Activated CD8-positive, alpha-beta T cell treated with anti-CD3 and anti-CD28 coated beads for 36 hours (primary cell): ENCODE measurements around the gene GPX2. TPM values are rescaled to one million over a fixed set of nuclear protein-coding genes. Genes with fewer than 3 reads are reported as not detected.
"Not testable (repeated sequence)": the region's sequence is repeated elsewhere in the genome, so short reads cannot be mapped to it uniquely, and the experiment has no call there.

Source experiments
- ATAC-seq: fragments of 200-7000 bp; cut with Tn5 transposase; one replicate; pipeline ENCODE4 v1.10.0; 2021; ENCODE audit warnings: mild to moderate bottlenecking, moderate library complexity
- CTCF ChIA-PET: fragments of 350-600 bp; sonication (Branson Sonifier 250); formaldehyde crosslinking; loops from one replicate; lab custom pipeline; 2021; ENCODE audit warnings: antibody characterized with exemption; lab: Charles Lee
- POLR2A ChIA-PET: fragments of 350-600 bp; sonication (Branson Sonifier 250); formaldehyde crosslinking; loops from one replicate; lab custom pipeline; 2021; ENCODE audit warnings: antibody characterized with exemption; lab: Charles Lee
- DNase-seq: peaks from one replicate; pipeline ENCODE4 v3.0.0-alpha.2; 2020
- H3K27ac Mint-ChIP-seq: one replicate; pipeline ENCODE4 v1.8.0; 2021; ENCODE audit warnings: mild to moderate bottlenecking, mixed read lengths
- H3K27me3 Mint-ChIP-seq: one replicate; pipeline ENCODE4 v1.8.0; 2021; ENCODE audit warnings: mixed read lengths
- H3K36me3 Mint-ChIP-seq: one replicate; pipeline ENCODE4 v1.8.0; 2021; ENCODE audit warnings: low read depth, mixed read lengths
- H3K4me1 Mint-ChIP-seq: one replicate; pipeline ENCODE4 v1.8.0; 2021; ENCODE audit warnings: low read depth, mixed read lengths
- H3K4me3 Mint-ChIP-seq: one replicate; pipeline ENCODE4 v1.8.0; 2021; ENCODE audit warnings: mild to moderate bottlenecking, moderate library complexity, mixed read lengths
- H3K9me3 Mint-ChIP-seq: one replicate; pipeline ENCODE4 v1.8.0; 2021; ENCODE audit warnings: mixed read lengths
- CTCF ChIP-seq: fragments of 200-600 bp; IDR thresholded peaks from one replicate; pipeline ENCODE4 v1.8.0; 2022; ENCODE audit warnings: antibody characterized with exemption, mild to moderate bottlenecking
- intact Hi-C: fragments of 100-400 bp; cut with micrococcal nuclease; formaldehyde crosslinking; loops from one replicate; pipeline ENCODE4 v1.10.0; 2022
- total RNA-seq, 2 experiments: library from RNA; stranded (reverse); gene quantifications; one replicate each; pipeline ENCODE4 v1.2.3, GENCODE V29; 2021

Gene GPX2
- total RNA-seq, 2 experiments from 2014 or later: not detected

- intact Hi-C loops: no loop called here
- DNase-seq (no peak), ATAC-seq (no peak)
- Mint-ChIP-seq H3K27ac (peak overlapping the region; percentile 95), H3K27me3 (no peaks in the 10 kb centered on the region), H3K9me3 (peaks cover 2% of the 10 kb centered on the region), H3K4me3 (peak overlapping the region; percentile 79), H3K4me1 (peaks cover 61% of the 10 kb centered on the region), H3K36me3 (peaks cover 46% of the 10 kb centered on the region)
- CTCF ChIA-PET: interaction anchor here (1.0 to 1.5 kb wide), 2 partner anchors 65 to 93 kb away, joined by 3 to 4 read pairs; no protein-coding TSS in a partner anchor
- POLR2A ChIA-PET: interaction anchor here (1.0 to 1.7 kb wide), 2 partner anchors 12 to 13 kb away, joined by 3 to 7 read pairs; no protein-coding TSS in a partner anchor
- TF ChIP-seq CTCF: no peak
Measured at GRCh38 chr14:64915797-64916196, 26.7 kb downstream of the GPX2 start.

- ChIA-PET POLR2A (interaction anchor here (0.9 to 2.1 kb wide), 7 partner anchors 10 to 74 kb away, joined by 3 to 11 read pairs (median 6); partner anchors contain the start of gene FNTB), CTCF (interaction anchor here (0.9 to 1.5 kb wide), 7 partner anchors 9 to 72 kb away, joined by 3 to 5 read pairs (median 3); partner anchors contain the start of gene GPX2)
- H3K36me3 Mint-ChIP-seq: peaks cover 39% of the 10 kb centered on the region
- no peak for DNase-seq
- H3K27ac Mint-ChIP-seq: peak overlapping the region; percentile 95
- intact Hi-C loops: no loop called here
- no peaks in the 10 kb centered on the region for H3K27me3 Mint-ChIP-seq
- no peak for TF ChIP-seq CTCF
- H3K9me3 Mint-ChIP-seq: peaks cover 2% of the 10 kb centered on the region
- H3K4me1 Mint-ChIP-seq: peaks cover 55% of the 10 kb centered on the region
- ATAC-seq: no peak
- peak overlapping the region; percentile 79 for H3K4me3 Mint-ChIP-seq
Measured at GRCh38 chr14:64915029-64915424, 27.5 kb downstream of the GPX2 start.

GRCh38 chr14:64914237-64915028 is 28.1 kb downstream of the GPX2 start, which contains the start of gene CHURC1:
Gene CHURC1 (plus strand): TSS chr14:64914455. CDS start chr14:64914496, 41 bp downstream.
- Mint-ChIP-seq H3K9me3 (peaks cover 2% of the 10 kb centered on the region), H3K4me1 (peaks cover 55% of the 10 kb centered on the region)
- intact Hi-C loops: no loop called here

GRCh38 chr14:64913477-64913876 is 29.1 kb downstream of the GPX2 start:
- CTCF ChIA-PET, H3K27me3 Mint-ChIP-seq, H3K9me3 Mint-ChIP-seq, ATAC-seq, intact Hi-C loops, DNase-seq: not testable (repeated sequence)
- H3K4me3 Mint-ChIP-seq: peak overlapping the region; percentile 79
- H3K4me1 Mint-ChIP-seq: peaks cover 49% of the 10 kb centered on the region
- H3K36me3 Mint-ChIP-seq: peaks cover 31% of the 10 kb centered on the region
- POLR2A ChIA-PET: interaction anchor here (0.5 to 2.1 kb wide), 3 partner anchors 9 to 13 kb away, joined by 3 to 11 read pairs (median 6); no protein-coding TSS in a partner anchor
- peak overlapping the region; percentile 95 for H3K27ac Mint-ChIP-seq

More at GRCh38 chr14:64914237-64915028, 28.1 kb downstream of the GPX2 start, which contains the start of gene CHURC1:
- no peak for TF ChIP-seq CTCF
- H3K27me3 Mint-ChIP-seq: no peaks in the 10 kb centered on the region
- ATAC-seq (peak; percentile 95), DNase-seq (peak; percentile 98)
- peaks cover 35% of the 10 kb centered on the region for H3K36me3 Mint-ChIP-seq
- ChIA-PET POLR2A (interaction anchor here (0.9 to 2.1 kb wide), 7 partner anchors 10 to 75 kb away, joined by 3 to 11 read pairs (median 6); partner anchors contain the start of gene FNTB), CTCF (interaction anchor here (0.9 to 1.5 kb wide), 7 partner anchors 10 to 73 kb away, joined by 3 to 5 read pairs (median 3); partner anchors contain the start of gene GPX2)
- H3K27ac Mint-ChIP-seq: peak within 1 kb of the TSS; percentile 95
- peak within 1 kb of the TSS; percentile 79 for H3K4me3 Mint-ChIP-seq

GRCh38 chr14:64912261-64912660 is 30.3 kb downstream of the GPX2 start:
- POLR2A ChIA-PET: no interaction called here
- Mint-ChIP-seq H3K9me3 (no peaks in the 10 kb centered on the region), H3K4me3 (no peak overlapping the region), H3K4me1 (peaks cover 38% of the 10 kb centered on the region), H3K27me3 (no peaks in the 10 kb centered on the region), H3K27ac (no peak overlapping the region), H3K36me3 (peaks cover 22% of the 10 kb centered on the region)
- CTCF ChIA-PET: interaction anchor here (2.0 to 3.9 kb wide), 3 partner anchors 20 to 111 kb away, joined by 6 to 33 read pairs (median 7); no protein-coding TSS in a partner anchor
- intact Hi-C loops: no loop called here
- ATAC-seq: no peak
- DNase-seq: no peak
- no peak for TF ChIP-seq CTCF
